SK-N-SH treated with all-trans-retinoic acid at 6 μM for 48 hours (cell line): Measurements from ENCODE around the gene WBP2.

Experiments
- ATAC-seq: fragments of 200-7000 bp; cut with Tn5 transposase; 3 replicates; pipeline ENCODE4 v1.9.1; 2020; ENCODE audit warnings: mild to moderate bottlenecking, moderate library complexity
- BACH2 ChIP-seq: fragments of 250-450 bp; sonication (Bioruptor Pico); IDR thresholded peaks from 2 replicates; pipeline ENCODE4 v1.9.0; 2021; ENCODE audit warnings: mild to moderate bottlenecking, borderline replicate concordance
- CSDC2 ChIP-seq: fragments of 250-450 bp; sonication (Bioruptor Pico); IDR thresholded peaks from 2 replicates; pipeline ENCODE4 v1.5.0; 2020; ENCODE audit warnings: mild to moderate bottlenecking, moderate library complexity
- ESRRG ChIP-seq: fragments of 250-450 bp; sonication (Bioruptor Pico); IDR thresholded peaks from 2 replicates; pipeline ENCODE4 v1.6.1; 2021; ENCODE audit warnings: mild to moderate bottlenecking
- GLIS3 ChIP-seq: fragments of 250-450 bp; sonication (Bioruptor Pico); IDR thresholded peaks from 2 replicates; pipeline ENCODE4 v1.5.0; 2020; ENCODE audit warnings: mild to moderate bottlenecking, moderate library complexity
- ISL1 ChIP-seq: fragments of 250-450 bp; sonication (Bioruptor Pico); IDR thresholded peaks from 2 replicates; pipeline ENCODE4 v2.1.2; 2022; ENCODE audit warnings: mild to moderate bottlenecking, moderate library complexity
- OSR1 ChIP-seq: fragments of 250-450 bp; sonication (Bioruptor Pico); IDR thresholded peaks from 2 replicates; pipeline ENCODE4 v1.8.0; 2022; ENCODE audit warnings: moderate library complexity, mild to moderate bottlenecking, inconsistent platforms
- RARB ChIP-seq: fragments of 250-450 bp; sonication (Bioruptor Pico); IDR thresholded peaks from 2 replicates; pipeline ENCODE4 v1.8.0; 2021; ENCODE audit warnings: mild to moderate bottlenecking, moderate library complexity
- SNAI2 ChIP-seq: fragments of 250-450 bp; sonication (Bioruptor Pico); IDR thresholded peaks from 2 replicates; pipeline ENCODE4 v1.5.0; 2020; ENCODE audit warnings: mild to moderate bottlenecking, moderate library complexity
- ZC3H10 ChIP-seq: fragments of 250-450 bp; sonication (Bioruptor Pico); IDR thresholded peaks from 2 replicates; pipeline ENCODE4 v1.5.1; 2021; ENCODE audit warnings: mild to moderate bottlenecking, moderate library complexity
- ZFP3 ChIP-seq: fragments of 250-450 bp; sonication (Bioruptor Pico); IDR thresholded peaks from 2 replicates; pipeline ENCODE4 v1.5.0; 2020; ENCODE audit warnings: mild to moderate bottlenecking, moderate library complexity
- ZFP30 ChIP-seq: fragments of 450-650 bp; formaldehyde crosslinking; IDR thresholded peaks from 2 replicates; pipeline ENCODE4 v1.5.0; 2022; ENCODE audit warnings: mild to moderate bottlenecking, moderate library complexity
- ZNF565 ChIP-seq: fragments of 450-650 bp; formaldehyde crosslinking; conservative IDR thresholded peaks from 2 replicates; pipeline ENCODE4 v1.5.0; 2020; ENCODE audit warnings: low read depth, mild to moderate bottlenecking, moderate library complexity
- ZNF70 ChIP-seq: fragments of 450-650 bp; formaldehyde crosslinking; IDR thresholded peaks from 2 replicates; pipeline ENCODE4 v1.5.0; 2020; ENCODE audit warnings: mild to moderate bottlenecking, moderate library complexity
- ZNF8 ChIP-seq: fragments of 450-650 bp; formaldehyde crosslinking; IDR thresholded peaks from 2 replicates; pipeline ENCODE4 v1.5.0; 2020; ENCODE audit warnings: mild to moderate bottlenecking, moderate library complexity
- TF ChIP-seq, protein P1 (sequence below): fragments of 250-450 bp; sonication (Bioruptor Pico); IDR thresholded peaks from 2 replicates; pipeline ENCODE4 v1.5.1; 2020; ENCODE audit warnings: low read depth, mild to moderate bottlenecking, moderate library complexity
- TF ChIP-seq, protein P2 (sequence below): fragments of 250-450 bp; sonication (Bioruptor Pico); IDR thresholded peaks from 2 replicates; pipeline ENCODE4 v1.8.0; 2020; ENCODE audit warnings: mild to moderate bottlenecking, moderate library complexity, borderline replicate concordance
- TF ChIP-seq, protein P3 (sequence below): fragments of 250-450 bp; sonication (Bioruptor Pico); IDR thresholded peaks from 2 replicates; pipeline ENCODE4 v1.5.0; 2020; ENCODE audit warnings: mild to moderate bottlenecking, moderate library complexity
- TF ChIP-seq, protein P4 (sequence below): fragments of 250-450 bp; sonication (Bioruptor Pico); IDR thresholded peaks from 2 replicates; pipeline ENCODE4 v1.8.0; 2021; ENCODE audit warnings: low read depth, mild to moderate bottlenecking, moderate library complexity, borderline replicate concordance

The WBP2 gene

DNA sequence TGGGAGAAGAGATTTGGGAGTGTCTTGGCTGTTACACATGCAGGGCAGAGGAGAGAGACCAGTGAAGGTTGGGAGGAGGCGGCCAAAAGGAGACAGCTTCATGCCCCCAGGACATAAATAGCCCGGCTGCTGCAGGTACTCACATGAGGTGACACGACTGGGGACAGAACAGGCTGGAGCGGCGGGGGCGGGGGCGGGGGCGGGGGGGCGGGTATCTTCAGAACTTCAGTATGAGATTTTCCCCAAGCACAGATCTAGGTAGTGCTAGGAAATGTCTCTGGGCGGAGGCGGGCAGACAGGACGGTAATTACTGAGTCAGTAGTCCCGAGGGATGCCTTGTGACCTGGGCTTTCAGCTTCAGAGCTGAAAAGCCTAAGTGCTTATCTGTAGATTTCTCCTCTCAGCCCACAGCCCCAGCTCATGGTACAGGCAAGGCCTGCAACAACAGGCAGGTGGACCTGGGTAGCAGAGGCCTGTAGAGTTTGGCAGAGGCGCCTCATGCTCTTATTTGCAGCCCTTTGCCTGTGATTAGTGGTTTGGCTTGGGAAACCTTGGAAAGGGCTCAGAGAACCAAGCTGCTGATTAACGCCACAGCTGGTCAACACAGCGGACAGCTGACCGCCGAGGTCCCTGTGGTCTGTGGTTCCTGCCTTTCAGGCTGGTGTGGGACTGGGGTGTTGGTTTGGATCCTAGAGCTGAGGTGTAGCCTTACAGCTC lies 46.1 kb downstream of the WBP2 start:
- ATAC-seq, result peak; percentile 19; the same call in 2 of the 3 replicates
- TF ChIP-seq ISL1 (CRISPR knock-in tag) (0 out of 2 replicates have a peak, but pooled peaks have one; percentile 37), ZNF565 (CRISPR knock-in tag) (no peak)
- TF ChIP-seq, protein P1, sequence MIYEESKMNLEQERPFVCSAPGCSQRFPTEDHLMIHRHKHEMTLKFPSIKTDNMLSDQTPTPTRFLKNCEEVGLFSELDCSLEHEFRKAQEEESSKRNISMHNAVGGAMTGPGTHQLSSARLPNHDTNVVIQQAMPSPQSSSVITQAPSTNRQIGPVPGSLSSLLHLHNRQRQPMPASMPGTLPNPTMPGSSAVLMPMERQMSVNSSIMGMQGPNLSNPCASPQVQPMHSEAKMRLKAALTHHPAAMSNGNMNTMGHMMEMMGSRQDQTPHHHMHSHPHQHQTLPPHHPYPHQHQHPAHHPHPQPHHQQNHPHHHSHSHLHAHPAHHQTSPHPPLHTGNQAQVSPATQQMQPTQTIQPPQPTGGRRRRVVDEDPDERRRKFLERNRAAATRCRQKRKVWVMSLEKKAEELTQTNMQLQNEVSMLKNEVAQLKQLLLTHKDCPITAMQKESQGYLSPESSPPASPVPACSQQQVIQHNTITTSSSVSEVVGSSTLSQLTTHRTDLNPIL (CRISPR knock-in tag), result no peak

DNA sequence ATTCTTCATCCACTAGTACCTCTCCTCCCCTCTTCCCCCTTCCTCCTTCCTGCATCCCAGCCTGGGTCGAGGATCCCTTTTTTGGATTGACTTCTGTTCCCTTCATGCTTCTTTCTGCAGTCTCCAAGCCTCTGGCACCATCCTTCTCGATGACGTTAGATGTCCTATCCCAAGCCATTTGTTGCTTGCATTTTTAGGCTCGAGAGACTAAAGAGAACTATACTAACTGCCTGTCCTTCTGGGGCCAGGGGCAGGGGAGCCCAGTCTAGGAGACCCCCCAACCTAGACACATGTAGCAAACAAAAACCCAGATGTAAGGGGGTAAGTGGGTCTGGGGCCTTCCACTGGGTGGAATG lies 46.6 kb downstream of the WBP2 start:
- TF ChIP-seq ESRRG, result no peak
- TF ChIP-seq, protein P2, sequence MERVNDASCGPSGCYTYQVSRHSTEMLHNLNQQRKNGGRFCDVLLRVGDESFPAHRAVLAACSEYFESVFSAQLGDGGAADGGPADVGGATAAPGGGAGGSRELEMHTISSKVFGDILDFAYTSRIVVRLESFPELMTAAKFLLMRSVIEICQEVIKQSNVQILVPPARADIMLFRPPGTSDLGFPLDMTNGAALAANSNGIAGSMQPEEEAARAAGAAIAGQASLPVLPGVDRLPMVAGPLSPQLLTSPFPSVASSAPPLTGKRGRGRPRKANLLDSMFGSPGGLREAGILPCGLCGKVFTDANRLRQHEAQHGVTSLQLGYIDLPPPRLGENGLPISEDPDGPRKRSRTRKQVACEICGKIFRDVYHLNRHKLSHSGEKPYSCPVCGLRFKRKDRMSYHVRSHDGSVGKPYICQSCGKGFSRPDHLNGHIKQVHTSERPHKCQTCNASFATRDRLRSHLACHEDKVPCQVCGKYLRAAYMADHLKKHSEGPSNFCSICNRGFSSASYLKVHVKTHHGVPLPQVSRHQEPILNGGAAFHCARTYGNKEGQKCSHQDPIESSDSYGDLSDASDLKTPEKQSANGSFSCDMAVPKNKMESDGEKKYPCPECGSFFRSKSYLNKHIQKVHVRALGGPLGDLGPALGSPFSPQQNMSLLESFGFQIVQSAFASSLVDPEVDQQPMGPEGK (CRISPR knock-in tag), result no peak
- no peak for TF ChIP-seq CSDC2 (CRISPR knock-in tag)
- TF ChIP-seq, protein P3, sequence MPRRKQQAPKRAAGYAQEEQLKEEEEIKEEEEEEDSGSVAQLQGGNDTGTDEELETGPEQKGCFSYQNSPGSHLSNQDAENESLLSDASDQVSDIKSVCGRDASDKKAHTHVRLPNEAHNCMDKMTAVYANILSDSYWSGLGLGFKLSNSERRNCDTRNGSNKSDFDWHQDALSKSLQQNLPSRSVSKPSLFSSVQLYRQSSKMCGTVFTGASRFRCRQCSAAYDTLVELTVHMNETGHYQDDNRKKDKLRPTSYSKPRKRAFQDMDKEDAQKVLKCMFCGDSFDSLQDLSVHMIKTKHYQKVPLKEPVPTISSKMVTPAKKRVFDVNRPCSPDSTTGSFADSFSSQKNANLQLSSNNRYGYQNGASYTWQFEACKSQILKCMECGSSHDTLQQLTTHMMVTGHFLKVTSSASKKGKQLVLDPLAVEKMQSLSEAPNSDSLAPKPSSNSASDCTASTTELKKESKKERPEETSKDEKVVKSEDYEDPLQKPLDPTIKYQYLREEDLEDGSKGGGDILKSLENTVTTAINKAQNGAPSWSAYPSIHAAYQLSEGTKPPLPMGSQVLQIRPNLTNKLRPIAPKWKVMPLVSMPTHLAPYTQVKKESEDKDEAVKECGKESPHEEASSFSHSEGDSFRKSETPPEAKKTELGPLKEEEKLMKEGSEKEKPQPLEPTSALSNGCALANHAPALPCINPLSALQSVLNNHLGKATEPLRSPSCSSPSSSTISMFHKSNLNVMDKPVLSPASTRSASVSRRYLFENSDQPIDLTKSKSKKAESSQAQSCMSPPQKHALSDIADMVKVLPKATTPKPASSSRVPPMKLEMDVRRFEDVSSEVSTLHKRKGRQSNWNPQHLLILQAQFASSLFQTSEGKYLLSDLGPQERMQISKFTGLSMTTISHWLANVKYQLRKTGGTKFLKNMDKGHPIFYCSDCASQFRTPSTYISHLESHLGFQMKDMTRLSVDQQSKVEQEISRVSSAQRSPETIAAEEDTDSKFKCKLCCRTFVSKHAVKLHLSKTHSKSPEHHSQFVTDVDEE, result no peak
- no peak for TF ChIP-seq ZC3H10 (CRISPR knock-in tag)
- TF ChIP-seq ZNF565 (CRISPR knock-in tag), result no peak
- TF ChIP-seq ZFP3 (CRISPR knock-in tag), result no peak
- no peak for TF ChIP-seq OSR1 (CRISPR knock-in tag)
- ATAC-seq, result no peak

DNA sequence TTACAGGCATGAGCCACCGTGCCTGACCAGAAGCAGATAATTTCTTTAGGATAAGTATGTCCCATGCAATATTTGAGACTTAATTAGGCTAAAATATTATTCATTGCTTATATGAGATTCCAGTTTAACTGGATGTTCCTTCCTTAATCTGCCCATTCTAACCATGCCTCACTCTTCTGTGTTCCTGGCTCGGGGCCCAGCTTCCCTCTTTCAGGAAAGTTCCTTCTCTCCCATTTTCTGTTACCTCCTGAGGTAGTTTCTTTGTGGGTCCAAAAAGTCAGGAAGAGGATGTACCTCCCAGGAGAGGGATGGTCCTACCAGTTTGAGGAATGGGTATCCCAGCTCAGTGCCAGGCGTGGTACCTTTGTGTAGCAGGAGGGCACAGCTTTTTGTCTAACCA lies 47.3 kb downstream of the WBP2 start:
- no peak for ATAC-seq

More for the DNA sequence above, 47.3 kb downstream of the WBP2 start:
- TF ChIP-seq, protein P1 (CRISPR knock-in tag), result no peak
- TF ChIP-seq ZNF565 (CRISPR knock-in tag), result no peak
- no peak for TF ChIP-seq OSR1 (CRISPR knock-in tag)
- no peak for TF ChIP-seq BACH2 (CRISPR knock-in tag)
- TF ChIP-seq ZFP30, result no peak
- TF ChIP-seq, protein P2 (CRISPR knock-in tag), result no peak
- no peak for TF ChIP-seq ISL1 (CRISPR knock-in tag)
- no peak for TF ChIP-seq RARB (CRISPR knock-in tag)
- TF ChIP-seq SNAI2 (CRISPR knock-in tag), result no peak
- no peak for TF ChIP-seq ZNF8 (CRISPR knock-in tag)
- no peak for TF ChIP-seq GLIS3 (CRISPR knock-in tag)
- no peak for TF ChIP-seq ZNF70 (CRISPR knock-in tag)
- no peak for TF ChIP-seq ESRRG
- TF ChIP-seq, protein P4, sequence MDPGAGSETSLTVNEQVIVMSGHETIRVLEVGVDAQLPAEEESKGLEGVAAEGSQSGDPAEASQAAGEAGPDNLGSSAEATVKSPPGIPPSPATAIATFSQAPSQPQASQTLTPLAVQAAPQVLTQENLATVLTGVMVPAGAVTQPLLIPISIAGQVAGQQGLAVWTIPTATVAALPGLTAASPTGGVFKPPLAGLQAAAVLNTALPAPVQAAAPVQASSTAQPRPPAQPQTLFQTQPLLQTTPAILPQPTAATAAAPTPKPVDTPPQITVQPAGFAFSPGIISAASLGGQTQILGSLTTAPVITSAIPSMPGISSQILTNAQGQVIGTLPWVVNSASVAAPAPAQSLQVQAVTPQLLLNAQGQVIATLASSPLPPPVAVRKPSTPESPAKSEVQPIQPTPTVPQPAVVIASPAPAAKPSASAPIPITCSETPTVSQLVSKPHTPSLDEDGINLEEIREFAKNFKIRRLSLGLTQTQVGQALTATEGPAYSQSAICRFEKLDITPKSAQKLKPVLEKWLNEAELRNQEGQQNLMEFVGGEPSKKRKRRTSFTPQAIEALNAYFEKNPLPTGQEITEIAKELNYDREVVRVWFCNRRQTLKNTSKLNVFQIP, result no peak
